Activated CD8-positive, alpha-beta T cell treated with anti-CD3 and anti-CD28 coated beads for 36 hours (primary cell): ENCODE data around the gene SEMA3B. TPM values are rescaled to one million over a fixed set of nuclear protein-coding genes. Genes with fewer than 3 reads are reported as not detected.
"Not testable (repeated sequence)": the region's sequence is repeated elsewhere in the genome, so short reads cannot be mapped to it uniquely, and the experiment has no call there.

Experiments used
- ATAC-seq: fragments of 200-7000 bp; cut with Tn5 transposase; one replicate; pipeline ENCODE4 v1.10.0; 2021; ENCODE audit warnings: mild to moderate bottlenecking, moderate library complexity
- CTCF ChIA-PET: fragments of 350-600 bp; sonication (Branson Sonifier 250); formaldehyde crosslinking; loops from one replicate; lab custom pipeline; 2021; ENCODE audit warnings: antibody characterized with exemption; lab: Charles Lee
- POLR2A ChIA-PET: fragments of 350-600 bp; sonication (Branson Sonifier 250); formaldehyde crosslinking; loops from one replicate; lab custom pipeline; 2021; ENCODE audit warnings: antibody characterized with exemption; lab: Charles Lee
- DNase-seq: peaks from one replicate; pipeline ENCODE4 v3.0.0-alpha.2; 2020
- H3K27ac Mint-ChIP-seq: one replicate; pipeline ENCODE4 v1.8.0; 2021; ENCODE audit warnings: mild to moderate bottlenecking, mixed read lengths
- H3K27me3 Mint-ChIP-seq: one replicate; pipeline ENCODE4 v1.8.0; 2021; ENCODE audit warnings: mixed read lengths
- H3K36me3 Mint-ChIP-seq: one replicate; pipeline ENCODE4 v1.8.0; 2021; ENCODE audit warnings: low read depth, mixed read lengths
- H3K4me1 Mint-ChIP-seq: one replicate; pipeline ENCODE4 v1.8.0; 2021; ENCODE audit warnings: low read depth, mixed read lengths
- H3K4me3 Mint-ChIP-seq: one replicate; pipeline ENCODE4 v1.8.0; 2021; ENCODE audit warnings: mild to moderate bottlenecking, moderate library complexity, mixed read lengths
- H3K9me3 Mint-ChIP-seq: one replicate; pipeline ENCODE4 v1.8.0; 2021; ENCODE audit warnings: mixed read lengths
- intact Hi-C: fragments of 100-400 bp; cut with micrococcal nuclease; formaldehyde crosslinking; loops from one replicate; pipeline ENCODE4 v1.10.0; 2022
- total RNA-seq, 2 experiments: library from RNA; stranded (reverse); gene quantifications; one replicate each; pipeline ENCODE4 v1.2.3, GENCODE V29; 2021
- TF ChIP-seq, protein P1 (sequence below): fragments of 200-600 bp; IDR thresholded peaks from one replicate; pipeline ENCODE4 v1.8.0; 2022; ENCODE audit warnings: antibody characterized with exemption, mild to moderate bottlenecking

Gene SEMA3B
- total RNA-seq, 2 experiments from 2014 or later: 1.6 to 2.3 TPM

DNA sequence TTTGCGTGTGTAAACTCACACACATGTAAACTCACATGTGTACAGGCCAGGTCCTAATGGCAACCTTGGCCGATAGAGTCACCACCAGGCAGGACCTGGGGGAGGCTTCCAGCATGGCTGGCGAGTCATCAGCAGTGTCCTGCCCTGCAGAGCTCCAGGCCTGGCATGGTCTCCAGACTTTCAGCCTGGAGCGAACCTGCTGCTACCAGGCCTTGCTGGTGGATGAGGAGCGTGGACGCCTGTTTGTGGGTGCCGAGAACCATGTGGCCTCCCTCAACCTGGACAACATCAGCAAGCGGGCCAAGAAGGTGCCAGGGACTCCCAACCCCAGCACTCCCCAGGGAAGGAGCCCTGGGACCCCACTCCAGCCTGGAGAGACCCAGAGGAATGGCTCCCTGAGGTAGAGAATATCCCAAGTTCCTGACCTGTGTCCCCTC, 1.0 kb downstream of the SEMA3B start:
- Mint-ChIP-seq H3K9me3 (no peaks in the 10 kb centered on the region), H3K4me1 (peaks cover 22% of the 10 kb centered on the region), H3K27me3 (peaks cover 33% of the 10 kb centered on the region), H3K36me3 (peaks cover 2% of the 10 kb centered on the region), H3K27ac (peak overlapping the region; percentile 5), H3K4me3 (no peak overlapping the region)
- ATAC-seq: no peak
- DNase-seq: no peak
- ChIA-PET POLR2A (interaction anchor here (1.0 to 1.2 kb wide), 2 partner anchors 10 to 14 kb away, joined by 3 read pairs; no protein-coding TSS in a partner anchor), CTCF (interaction anchor here (1.0 to 4.0 kb wide), 3 partner anchors 11 to 32 kb away, joined by 3 to 18 read pairs (median 7); no protein-coding TSS in a partner anchor)
- intact Hi-C loops: no loop called here
- TF ChIP-seq, protein P1, sequence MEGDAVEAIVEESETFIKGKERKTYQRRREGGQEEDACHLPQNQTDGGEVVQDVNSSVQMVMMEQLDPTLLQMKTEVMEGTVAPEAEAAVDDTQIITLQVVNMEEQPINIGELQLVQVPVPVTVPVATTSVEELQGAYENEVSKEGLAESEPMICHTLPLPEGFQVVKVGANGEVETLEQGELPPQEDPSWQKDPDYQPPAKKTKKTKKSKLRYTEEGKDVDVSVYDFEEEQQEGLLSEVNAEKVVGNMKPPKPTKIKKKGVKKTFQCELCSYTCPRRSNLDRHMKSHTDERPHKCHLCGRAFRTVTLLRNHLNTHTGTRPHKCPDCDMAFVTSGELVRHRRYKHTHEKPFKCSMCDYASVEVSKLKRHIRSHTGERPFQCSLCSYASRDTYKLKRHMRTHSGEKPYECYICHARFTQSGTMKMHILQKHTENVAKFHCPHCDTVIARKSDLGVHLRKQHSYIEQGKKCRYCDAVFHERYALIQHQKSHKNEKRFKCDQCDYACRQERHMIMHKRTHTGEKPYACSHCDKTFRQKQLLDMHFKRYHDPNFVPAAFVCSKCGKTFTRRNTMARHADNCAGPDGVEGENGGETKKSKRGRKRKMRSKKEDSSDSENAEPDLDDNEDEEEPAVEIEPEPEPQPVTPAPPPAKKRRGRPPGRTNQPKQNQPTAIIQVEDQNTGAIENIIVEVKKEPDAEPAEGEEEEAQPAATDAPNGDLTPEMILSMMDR: no peak

DNA sequence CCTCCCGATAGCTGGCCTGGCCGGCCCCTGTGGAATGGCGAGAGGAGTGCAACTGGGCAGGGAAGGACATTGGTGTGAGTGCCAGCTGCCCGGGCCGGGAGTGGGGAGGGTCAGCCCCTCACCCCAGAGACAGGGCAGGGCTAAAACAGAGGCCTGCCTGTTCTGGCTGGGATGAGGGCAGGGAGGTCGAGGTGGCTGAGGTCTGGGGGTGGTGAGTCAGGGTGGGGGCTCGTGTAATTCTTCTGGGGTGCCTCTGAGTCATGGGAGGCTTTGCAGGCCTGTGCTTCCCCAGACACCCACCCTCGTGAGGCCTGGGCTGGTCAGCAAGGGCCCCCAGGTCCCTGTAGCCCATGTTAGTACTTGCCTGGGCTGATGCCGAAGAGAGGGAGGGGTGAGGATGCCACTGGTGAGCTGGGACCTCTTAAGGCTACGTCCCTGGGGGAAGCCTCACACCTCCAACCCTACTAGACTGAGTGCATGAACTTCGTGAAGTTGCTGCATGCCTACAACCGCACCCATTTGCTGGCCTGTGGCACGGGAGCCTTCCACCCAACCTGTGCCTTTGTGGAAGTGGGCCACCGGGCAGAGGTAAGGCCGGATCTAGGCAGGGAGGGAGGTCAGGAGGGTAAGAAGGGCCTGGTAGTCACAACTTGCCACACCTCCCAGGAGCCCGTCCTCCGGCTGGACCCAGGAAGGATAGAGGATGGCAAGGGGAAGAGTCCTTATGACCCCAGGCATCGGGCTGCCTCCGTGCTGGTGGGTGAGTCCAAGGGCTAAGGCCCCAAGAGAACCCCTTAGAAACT, 1.7 kb downstream of the SEMA3B start:
- TF ChIP-seq, protein P1: no peak
- CTCF ChIA-PET: interaction anchor here (1.0 to 4.0 kb wide), 4 partner anchors 12 to 80 kb away, joined by 3 to 18 read pairs (median 7); no protein-coding TSS in a partner anchor
- H3K27me3 Mint-ChIP-seq: peaks cover 40% of the 10 kb centered on the region
- H3K36me3 Mint-ChIP-seq: peaks cover 2% of the 10 kb centered on the region
- no peak overlapping the region for H3K4me3 Mint-ChIP-seq
- POLR2A ChIA-PET: interaction anchor here (0.6 to 1.1 kb wide), 2 partner anchors 8 to 485 kb away, joined by 3 read pairs; partner anchors contain the start of gene IP6K1
- H3K4me1 Mint-ChIP-seq: peaks cover 28% of the 10 kb centered on the region
- DNase-seq (no peak), ATAC-seq (no peak)
- H3K27ac Mint-ChIP-seq: no peak overlapping the region
- H3K9me3 Mint-ChIP-seq: no peaks in the 10 kb centered on the region
- intact Hi-C loops: no loop called here

DNA sequence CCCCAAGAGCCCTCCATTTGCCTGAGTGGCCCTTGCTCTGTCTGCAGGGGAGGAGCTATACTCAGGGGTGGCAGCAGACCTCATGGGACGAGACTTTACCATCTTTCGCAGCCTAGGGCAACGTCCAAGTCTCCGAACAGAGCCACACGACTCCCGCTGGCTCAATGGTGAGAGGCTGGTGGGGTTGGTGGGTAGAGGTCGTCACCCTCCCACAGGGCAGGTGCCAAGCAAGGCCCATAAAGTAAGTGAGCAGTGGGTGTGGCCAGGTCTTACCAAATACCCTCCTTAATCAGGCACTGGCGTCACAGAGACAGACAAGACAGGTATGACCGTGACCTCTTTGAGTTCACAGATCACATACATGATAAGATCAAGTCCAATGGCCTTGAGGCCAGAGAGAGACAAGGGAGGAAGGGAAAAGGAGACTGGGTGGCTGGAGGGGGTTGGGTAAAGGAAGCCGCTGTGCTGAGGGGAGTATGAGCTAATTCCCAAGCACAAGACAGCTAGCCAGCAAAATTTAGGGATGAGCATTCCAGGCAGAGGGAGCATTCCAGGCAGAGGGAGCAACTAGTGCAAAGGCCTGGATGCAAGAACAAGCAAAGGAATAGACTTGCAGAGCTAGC, 2.5 kb downstream of the SEMA3B start:
- peaks cover 2% of the 10 kb centered on the region for H3K36me3 Mint-ChIP-seq
- peaks cover 42% of the 10 kb centered on the region for H3K27me3 Mint-ChIP-seq
- H3K4me1 Mint-ChIP-seq: peaks cover 33% of the 10 kb centered on the region
- no peak for DNase-seq
- TF ChIP-seq, protein P1: no peak
- ChIA-PET CTCF (interaction anchor here (0.8 to 4.0 kb wide), 8 partner anchors 12 to 81 kb away, joined by 3 to 26 read pairs (median 8); partner anchors contain the start of genes HYAL3 and NAA80), POLR2A (interaction anchor here (0.6 to 1.1 kb wide), 2 partner anchors 8 to 485 kb away, joined by 3 read pairs; partner anchors contain the start of gene IP6K1)
- intact Hi-C loops: no loop called here
- H3K27ac Mint-ChIP-seq: no peak overlapping the region
- no peak for ATAC-seq
- no peak overlapping the region for H3K4me3 Mint-ChIP-seq
- H3K9me3 Mint-ChIP-seq: no peaks in the 10 kb centered on the region

DNA sequence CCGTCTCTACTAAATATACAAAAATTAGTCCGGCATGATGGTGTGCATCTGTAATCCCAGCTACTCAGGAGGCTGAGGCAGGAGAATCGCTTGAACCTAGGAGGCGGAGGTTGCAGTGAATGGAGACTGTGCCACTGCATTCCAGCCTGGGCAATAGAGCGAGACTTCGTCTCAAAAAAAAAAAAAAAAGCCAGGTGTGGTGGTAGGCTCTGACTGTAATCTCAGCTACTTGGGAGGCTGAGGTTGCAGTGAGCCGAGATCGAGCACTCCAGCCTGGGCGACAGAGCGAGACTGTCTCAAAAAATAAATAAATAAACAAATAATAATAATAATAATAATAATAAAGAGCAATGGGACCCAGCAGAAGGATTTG, 3.6 kb downstream of the SEMA3B start:
- DNase-seq, H3K4me3 Mint-ChIP-seq, H3K27ac Mint-ChIP-seq, ATAC-seq, H3K36me3 Mint-ChIP-seq, H3K9me3 Mint-ChIP-seq: not testable (repeated sequence)
- Mint-ChIP-seq H3K4me1 (peaks cover 33% of the 10 kb centered on the region), H3K27me3 (peaks cover 42% of the 10 kb centered on the region)
- ChIA-PET CTCF (interaction anchor here (0.7 to 4.0 kb wide), 9 partner anchors 14 to 79 kb away, joined by 3 to 26 read pairs (median 4); partner anchors contain the start of genes HYAL3 and NAA80), POLR2A (interaction anchor here (0.6 kb wide), 1 partner anchor 85 kb away, joined by 3 read pairs; no protein-coding TSS in a partner anchor)
- intact Hi-C loops: loop anchor here (2.0 kb wide), 1 partner anchor 46 kb away; no protein-coding TSS in a partner anchor
